DMS114 treated with DMSO at 0.1 percent for 48 hours (cell line): ENCODE data around the gene LMF1.

Experiments
- DNase-seq: peaks from one replicate; lab custom pipeline; 2025; ENCODE audit not compliant: unreplicated experiment; lab: John Stamatoyannopoulos, UW

LMF1 gene

DNA sequence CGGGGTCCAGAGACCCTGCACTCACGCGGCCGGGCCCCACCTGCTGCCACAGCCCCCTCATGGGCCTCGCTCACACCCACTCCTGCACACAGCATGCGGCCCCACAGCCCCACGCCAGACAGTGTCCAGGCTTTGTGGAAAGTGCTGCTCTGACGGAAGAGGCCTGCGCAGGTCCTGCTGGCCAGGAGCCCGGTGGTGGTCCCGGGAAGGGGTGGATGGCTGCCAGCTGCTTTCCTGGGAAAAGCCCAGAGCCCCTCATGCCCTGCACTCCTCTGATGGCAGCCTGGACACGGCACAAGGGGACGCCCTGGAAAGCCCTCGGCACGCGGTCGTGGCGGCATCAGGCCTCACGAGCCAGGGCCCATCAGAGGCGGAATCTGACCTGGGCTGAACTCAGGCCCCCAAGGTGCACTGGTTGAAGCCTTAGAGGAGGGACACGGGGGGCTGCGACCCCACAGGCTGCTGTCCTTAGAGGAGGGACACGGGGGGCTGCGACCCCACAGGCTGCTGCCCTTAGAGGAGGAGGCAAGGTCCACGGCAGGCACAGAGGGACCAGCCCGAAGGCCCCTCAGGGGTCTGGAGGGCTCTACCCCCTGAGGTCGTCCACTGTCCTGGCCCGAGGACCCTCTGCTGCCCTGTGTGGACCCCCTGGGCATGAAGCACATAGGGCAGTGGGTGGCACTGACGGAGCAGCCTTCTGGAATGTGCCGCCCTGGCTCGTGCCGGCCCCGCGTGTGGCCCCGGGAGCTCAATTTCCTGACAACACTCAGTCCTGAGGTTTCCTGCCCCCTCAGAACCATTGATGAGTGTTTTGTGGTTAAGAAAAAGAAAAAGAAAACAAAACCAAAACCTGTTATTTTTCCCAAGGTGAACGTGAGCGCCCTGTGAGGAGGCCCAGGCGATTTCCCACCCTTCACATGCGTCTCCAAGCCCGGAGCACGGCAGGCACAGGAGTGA, 32.9 kb upstream of the LMF1 start:
- DNase-seq = no peak

DNA sequence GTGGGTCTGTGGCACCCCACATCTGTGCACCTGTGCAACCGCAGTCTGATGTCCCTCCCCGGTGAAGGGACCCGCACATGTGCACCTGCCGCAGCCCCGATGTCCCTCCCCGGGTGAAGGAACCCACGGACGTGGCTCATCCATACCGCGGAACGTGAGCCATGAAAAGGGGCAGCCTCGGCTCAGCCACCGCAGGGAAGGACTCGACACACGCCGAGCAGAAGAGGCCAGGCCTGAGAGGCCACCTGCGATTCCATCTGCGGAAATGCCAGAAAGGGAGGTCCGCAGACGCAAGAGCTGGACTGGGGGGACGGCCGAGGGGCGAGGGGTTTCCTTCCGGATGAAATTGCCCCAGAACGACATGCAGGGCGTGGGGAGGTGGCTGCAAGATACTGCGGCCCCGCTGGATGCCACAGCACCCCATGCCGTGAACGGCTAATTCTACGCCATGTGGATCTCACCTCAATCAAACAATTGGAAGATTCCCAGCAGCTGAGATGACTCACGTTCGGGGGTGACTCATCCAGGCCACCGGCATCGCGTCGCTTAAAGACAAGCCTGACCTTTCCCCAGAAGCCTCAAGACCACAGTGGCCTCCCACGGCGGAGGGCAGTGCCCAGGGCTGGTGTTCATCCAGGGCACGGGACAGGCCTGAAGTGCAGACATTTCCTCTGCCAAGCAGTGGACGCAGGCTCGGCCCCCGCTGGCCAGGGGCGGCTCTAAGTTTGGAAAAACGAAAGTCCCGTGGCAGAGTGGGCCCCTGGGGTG, 31.8 kb upstream of the LMF1 start:
- no peak for DNase-seq

DNA sequence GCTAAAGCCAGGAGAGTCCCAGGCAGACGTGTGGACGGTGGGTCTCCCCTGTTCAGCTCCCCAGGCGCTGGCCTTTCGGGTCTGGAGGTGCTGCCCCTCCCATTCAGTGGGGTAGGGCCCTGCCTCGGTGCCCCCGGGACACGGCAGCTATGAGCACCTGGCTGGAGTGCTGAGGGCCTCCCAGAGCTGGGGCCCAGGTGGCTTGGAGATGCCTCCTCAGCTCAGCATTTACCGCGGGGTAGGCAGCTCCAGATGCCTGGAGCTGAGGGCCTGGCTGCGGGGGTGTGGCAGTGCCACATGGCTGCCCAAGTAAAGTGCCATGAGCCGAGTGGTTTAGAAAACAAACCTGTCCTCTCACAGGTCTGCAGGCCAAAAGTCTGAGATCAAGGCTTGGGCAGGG, 30.3 kb upstream of the LMF1 start:
- no peak for DNase-seq

DNA sequence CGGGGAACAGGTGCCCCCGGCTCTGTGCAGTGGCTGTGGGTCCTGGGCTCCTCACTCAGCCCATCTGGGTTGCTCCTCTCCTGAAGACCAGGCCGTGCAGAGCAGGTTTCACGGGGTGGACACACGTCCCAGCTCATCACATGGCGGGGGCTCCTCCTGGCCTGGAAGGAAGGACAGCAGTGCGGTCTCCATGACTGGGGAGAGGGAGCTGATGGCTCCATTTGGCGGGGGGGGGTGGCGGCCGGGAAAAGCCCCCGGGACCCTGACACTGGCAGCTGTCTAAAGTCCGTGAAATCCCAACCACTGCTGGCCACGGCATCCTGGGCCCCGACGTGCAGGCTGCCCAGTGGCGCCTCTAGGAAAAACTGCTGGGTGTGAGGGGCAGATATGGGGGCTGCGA, 29.8 kb upstream of the LMF1 start:
- DNase-seq = no peak

DNA sequence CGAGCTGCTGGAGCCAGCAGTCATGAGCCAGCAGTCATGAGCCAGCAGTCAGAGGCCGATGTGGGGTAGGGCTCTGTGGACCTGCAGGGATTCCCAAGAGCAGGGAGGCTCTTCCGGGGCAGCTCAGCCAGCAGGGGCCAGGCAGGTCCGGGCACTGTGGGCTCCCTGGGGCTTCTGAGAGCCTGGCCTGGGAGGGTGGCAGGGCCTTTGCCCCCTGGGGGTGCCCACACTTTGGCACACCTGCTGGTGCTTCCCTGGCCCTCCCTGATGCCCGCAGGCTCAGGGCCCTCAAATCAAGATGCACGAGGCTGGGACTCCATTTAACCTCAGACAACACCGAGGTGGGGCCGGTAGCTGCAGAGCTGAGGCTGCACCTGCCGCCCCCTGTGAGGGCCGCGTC, 28.9 kb upstream of the LMF1 start:
- DNase-seq = no peak

DNA sequence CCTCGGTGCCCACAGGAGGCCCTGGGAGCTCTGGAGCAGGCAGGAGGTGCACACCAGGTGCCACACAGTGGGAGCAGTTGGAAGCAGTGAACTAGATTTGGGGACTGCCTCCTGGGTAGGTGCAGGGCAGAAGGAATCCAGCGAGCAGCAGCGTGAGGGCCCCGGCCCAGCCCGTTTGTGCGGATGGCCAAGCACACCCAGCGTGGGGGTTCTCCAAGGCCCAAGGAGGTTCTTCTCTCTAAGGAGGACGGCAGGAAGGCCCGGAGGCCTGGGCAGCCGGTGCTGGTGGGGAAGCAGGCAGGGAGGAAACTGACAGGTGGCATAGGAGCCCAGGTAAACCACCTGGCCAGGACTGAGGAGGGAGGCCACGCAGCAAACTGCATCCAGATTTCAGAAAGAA, 27.8 kb upstream of the LMF1 start:
- DNase-seq = no peak

DNA sequence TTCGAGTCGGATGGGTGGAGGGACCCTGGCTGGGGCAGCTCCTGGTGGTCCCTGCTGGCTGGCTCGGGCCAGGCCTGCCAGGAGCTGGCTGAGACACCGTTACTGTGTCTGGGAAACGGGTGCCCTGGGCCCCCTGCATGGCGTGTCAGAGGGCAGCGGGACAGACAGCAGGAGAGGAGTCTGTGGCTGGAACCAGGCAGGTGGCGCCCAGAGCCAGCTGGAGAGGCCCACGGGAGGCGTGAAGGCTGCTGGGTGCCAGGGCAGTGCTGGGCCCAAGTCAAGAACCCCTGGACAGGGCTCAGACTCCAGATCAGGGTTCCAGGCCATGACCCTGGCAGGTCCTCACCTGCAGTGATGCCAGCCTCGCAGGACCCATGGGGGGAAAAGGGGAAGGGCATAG, 27.4 kb upstream of the LMF1 start:
- no peak for DNase-seq

DNA sequence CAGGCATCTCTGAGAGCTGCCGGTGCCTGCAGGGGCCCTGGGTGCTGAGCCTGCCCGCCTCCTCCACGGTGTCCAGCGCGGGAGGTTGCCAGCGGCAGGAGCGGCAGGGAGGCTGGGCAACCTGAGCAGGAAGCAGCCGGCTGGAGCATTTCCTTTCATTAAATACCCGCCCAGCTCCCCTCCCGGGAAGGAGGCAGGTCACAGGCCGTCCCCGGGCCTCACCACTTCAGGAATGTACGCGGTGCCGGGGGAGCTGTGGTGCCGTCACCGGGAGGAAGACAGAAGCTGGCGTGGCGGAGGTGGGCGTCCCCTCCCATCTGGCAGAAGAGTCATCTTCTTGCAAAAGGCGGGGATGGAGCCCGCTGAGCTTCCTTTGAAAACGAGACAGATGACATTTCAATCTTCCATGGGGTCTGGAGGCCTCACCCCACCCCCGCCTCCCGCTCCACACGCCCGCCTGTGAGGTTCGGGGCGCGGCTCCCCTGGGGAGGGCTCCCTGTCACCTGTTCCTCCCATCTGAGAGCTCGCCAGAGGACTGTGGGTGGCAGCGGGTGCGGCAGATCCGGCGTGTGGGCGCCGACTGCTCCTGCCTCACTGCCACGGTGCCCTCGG, 26.8 kb upstream of the LMF1 start:
- DNase-seq = no peak

DNA sequence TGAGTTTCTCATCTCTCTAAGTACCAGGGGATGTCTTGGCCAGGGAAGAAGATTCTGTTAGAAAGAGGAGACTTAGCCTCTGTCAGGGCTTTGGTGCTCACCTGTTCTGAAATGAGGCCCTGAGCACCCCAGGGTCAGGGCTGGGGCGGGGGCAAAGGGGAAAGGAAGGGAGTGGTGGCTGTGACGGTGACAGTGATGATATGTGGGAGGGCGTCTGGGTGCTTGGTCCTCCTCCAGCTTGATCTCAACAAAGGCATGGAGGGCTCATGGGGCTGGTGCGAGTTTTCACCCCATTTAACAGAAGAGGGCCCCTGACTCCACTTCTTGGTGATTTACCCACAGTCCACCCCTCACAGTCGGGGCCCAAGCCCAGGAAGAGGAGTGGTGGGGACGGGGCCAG, 25.9 kb upstream of the LMF1 start:
- no peak for DNase-seq

DNA sequence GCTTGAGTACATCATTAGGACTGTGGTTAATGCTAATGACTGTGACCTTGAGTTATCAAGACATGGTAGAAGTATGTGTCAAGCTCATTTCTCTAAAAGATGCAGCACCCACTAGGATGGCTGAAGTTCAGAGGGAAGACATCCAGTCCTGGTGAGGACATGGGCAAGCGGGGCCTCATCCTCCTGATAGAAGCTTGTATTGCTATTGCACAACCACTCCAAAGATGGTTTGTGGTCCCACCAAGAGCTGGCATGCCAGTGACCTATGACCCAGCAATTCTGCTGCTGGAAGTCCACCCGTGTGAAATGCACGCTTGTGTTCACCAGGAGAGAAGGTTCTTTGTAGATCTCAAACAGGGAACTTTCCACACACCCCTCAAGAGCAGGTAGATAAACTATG, 25.0 kb upstream of the LMF1 start:
- no peak for DNase-seq

DNA sequence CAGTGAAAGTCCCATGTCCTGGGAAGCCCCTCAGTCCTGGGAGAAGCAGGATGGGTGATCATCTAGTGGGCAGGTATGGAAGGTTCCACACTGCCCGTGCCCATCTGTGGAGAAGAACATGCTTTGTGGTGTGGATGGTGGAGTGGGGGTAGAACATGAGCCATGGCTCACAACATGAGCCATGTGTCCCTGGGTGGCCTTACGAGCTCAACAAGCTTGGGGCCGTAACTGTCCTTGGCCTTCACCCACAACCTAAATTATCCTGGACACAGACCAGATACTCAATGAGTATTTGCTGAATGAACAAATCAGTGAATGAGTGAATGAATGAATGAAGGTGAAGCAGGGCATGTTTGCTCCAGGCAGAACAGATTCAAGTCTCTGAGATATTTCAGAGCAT, 24.3 kb upstream of the LMF1 start:
- no peak for DNase-seq

DNA sequence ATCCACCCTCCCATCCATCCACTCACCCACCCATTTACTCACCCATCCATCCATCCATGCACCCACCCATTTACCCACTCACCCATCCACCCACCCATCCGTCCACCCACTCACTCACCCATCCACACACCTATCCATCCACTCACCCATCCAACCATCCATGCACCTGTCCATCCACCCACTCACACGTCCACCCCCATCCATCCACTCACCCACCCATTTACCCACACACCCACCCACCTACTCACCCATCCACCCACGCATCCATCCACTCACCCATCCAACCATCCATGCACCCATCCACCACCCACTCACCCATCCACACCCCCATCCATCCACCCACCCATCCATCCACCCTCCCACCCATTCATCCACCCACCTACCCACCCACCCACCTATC, 22.9 kb upstream of the LMF1 start:
- no peak for DNase-seq

DNA sequence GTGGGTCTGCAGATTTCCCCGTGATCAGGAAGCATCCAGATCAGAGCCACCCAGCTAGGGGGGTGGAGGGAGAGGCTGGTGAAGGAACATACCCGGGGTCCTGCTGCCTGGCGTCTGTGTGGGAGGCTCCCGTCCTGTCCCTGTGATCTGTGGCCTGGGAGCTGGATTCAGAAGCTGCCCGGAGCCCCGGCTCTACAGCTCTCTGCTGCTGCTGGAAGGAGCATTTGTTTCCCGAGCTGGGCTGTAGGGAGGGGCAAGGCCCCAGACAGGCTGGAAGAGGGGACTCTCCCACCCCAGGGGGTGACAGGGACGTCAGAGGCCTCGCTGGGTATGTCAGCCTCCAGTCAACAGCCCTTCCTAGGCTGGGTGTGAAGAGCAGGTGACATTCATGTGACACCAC, 21.0 kb upstream of the LMF1 start:
- no peak for DNase-seq

DNA sequence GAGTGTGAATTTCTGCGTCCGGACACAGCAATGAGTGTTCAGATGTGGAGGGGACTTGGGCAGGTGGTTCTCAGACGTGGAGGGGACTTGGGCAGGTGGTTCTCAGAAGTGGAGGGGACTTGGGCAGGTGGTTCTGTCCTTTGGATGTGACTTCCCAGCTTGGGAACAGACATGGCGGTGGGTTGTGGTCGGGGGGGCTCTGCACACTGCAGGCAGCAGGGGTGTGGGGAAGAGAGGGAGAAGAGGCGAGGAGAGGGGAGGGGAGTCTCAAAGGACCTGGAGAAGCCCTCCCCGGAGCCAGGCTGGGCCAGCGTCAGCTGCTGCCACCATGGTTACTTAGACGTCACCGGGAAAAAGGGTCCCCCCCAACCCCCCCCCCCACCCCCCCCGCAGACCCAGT, 20.6 kb upstream of the LMF1 start:
- no peak for DNase-seq

DNA sequence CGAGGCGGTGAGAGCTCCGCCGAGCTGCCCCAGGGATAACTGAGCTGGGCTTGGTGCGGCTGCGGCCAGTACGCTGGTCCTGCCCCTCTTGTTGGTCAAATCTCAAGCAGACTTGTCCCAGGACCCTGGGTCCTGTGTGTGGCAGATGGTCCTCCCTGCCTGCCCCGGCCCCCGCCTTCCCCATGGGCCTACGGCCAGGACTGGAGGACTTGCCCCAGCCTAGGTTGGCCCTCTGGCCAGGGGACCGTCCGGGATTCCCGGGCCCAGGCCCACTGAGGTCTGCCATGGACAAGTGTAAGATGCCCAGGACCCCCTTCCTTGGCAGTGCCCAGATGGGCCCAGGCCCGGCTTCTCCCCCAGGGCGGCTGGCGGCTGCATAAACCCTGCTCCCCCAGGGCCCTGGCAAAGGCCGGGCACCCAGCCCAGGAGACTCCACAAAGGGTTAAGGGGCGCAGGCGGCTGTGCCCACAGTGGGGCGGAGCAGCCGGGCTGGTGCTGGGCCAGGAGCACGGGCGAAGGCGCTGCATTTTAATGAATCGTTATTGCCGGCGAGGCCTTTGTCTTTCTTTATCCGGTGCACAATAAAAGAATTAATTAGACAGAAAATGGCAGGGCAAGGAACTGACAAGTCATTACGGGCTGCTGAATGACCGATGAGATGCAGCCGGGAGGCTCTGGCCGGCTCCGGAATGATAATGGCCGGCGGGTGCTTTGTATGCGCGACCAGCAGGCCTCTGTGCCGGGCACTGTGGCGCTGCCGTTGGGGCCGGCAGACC, 19.9 kb upstream of the LMF1 start:
- DNase-seq = no peak

DNA sequence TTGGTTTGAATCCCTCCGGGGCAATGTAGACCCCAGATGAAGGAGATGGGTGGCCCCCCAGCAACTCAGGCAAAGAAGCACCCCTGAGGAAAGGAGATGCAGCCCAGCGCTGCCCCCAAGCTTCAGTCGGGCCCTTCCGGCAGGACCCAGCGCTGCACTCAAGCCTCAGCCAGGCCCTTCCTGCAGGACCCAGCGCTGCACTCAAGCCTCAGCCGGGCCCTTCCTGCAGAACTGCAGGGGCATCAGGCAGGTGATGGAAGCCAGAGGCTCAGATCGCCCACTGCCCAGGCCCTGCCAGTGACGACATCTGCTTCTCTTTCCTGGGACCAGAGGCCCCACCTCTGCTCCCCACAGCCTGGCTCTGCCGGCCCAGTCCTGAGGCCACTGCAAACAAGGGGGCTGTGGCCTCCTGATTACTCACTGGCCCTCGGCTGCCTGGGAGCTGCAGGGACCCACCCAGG, 18.6 kb upstream of the LMF1 start:
- DNase-seq = no peak

DNA sequence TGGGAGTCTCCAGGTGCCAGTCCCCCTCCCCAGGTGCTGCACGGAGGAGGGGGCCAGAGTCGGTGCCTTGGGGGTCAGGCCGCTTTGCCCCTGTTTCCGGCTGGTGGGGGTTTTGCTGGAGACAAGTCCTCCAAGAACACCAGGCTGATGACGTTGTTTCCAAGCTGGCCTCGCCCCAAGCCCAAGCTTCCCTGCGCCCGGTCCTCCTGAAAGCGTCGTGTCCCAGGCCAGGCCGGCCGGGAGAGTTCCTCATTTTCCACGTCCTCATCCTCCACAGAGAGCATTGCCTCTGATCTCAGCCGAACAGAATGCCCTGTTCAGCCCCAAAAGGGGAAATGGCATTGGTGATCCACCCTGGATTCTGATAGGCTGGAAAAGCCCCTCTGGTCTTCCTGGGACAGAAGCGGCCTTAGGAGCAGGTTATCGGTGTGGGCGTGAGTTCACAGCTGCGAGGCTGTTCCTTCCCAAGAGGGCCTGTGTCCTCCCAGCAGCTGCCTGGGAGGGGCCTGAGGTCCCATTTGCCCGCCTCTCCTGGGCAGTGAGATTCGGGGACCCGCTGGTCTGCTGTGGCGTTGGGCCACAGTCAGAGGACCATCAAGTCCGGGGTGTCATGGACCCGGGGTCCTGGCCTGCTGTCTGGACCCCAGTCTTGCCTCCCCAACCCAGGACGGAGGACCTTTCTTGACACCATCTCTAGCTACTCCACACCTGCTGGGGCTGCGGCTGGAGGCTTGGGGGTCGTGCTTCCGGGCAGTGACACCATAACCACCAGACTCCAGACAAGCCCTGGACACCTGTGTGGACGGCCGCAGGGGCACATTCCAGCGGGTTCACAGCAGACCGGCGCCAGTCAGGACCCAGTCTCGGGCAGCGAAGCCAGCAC, 17.9 kb upstream of the LMF1 start:
- DNase-seq = no peak

DNA sequence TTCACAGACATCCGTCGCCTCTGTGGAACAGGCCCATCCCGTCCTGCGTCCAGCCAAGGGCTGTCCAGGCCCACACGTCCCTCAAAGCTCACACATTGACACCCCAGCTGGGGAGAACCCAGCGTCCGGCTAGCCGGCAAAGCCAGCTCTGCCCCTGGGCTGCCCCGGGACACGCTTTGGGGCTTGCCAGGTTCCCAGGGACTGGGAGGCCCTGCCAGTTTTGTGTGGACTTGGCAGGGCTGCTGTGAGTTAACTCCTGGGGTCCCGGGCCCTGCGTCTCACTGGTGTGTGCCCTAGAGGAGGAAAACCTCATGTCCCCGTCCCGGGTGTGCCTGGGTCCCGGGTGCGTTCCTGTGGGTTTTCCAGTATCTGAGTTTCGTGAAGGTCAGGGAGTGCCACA, 17.1 kb upstream of the LMF1 start:
- DNase-seq = no peak

DNA sequence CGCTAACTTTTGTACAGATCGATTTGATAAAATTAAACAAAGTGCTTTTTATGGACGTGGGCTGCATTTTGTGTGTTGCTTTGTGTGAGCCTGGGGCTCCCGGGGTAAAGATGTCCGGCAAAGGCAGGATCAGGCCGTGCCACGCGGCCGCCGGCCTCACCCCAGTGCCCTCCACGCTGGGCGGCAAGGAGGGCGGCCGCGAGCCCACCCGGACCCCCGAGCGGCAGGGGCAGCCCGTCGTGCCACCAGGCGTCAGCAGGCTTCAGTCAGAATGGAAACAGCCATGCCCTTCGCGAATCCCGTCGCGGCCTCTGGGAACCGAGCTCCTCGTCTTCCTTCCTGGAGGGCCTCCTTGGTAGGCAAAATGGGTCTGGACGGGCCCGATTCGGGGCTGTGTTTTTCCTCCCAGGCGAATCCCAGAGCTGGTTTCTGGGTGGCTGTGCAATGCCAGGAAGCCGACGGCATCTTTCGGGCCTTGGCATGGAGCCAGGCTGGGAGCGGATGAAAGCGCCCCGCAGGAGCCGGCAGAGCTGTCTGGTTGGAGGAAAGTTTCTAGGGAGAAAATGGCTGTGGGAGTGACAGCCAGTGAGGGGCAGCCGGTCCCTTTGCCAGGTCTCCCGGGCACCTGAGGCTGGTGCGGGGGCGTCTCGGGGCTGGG, 16.3 kb upstream of the LMF1 start:
- no peak for DNase-seq

DNA sequence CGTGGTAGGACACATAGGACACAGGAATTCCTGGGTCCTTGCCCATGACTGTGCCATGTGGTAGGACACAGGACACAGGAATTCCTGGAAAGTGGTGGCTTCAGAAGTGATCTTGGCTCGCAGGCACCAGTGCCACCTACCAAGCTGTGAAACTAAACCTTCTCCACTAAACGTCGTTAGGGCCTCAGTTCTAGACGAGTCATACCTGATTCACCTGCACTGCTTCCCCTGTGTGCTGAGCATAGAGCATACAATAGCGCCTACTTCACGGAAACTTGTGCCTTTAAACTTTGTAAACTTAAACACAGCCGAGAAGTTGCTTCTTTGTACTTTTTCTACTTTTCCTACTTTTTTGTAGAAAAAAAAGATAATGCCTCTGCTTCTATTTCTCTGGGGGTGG, 15.6 kb upstream of the LMF1 start:
- DNase-seq = no peak
